Jurkat, Clone E6-1 (cell line): Measurements from ENCODE around the gene ODAD4. TPM values are rescaled to one million over a fixed set of nuclear protein-coding genes. Genes with fewer than 3 reads are reported as not detected.

Source experiments
- DNase-seq: peaks from one replicate; pipeline ENCODE4 v3.0.0-alpha.2; 2011; ENCODE audit warnings: low read depth, low spot score
- H3K4me3 ChIP-seq: 2 replicates; pipeline ENCODE4 v1.5.1; 2011; ENCODE audit warnings: mild to moderate bottlenecking, low read length, control low read depth, moderate library complexity
- polyA plus RNA-seq: library from polyadenylated mRNA; unstranded; fragments of >200 nt; gene quantifications from one replicate; pipeline ENCODE4 v1.2.1, GENCODE V29; 2012; ENCODE audit warnings: missing spikeins; ENCODE audit not compliant: insufficient read length, insufficient read depth

The ODAD4 gene
- 1.5 TPM for polyA plus RNA-seq

- peak; percentile 94 for DNase-seq
- H3K4me3 ChIP-seq: peak within 1 kb of the TSS; percentile 87
These were observed at the start of gene ODAD4 for GRCh38 chr17:41930009-41930832. Gene ODAD4, plus strand, starts transcription at chr17:41930617. Its CDS starts 107 bp downstream, at chr17:41930724.

GRCh38 chr17:41882756-41883155, 47.7 kb upstream of the ODAD4 start:
- no peak overlapping the region for H3K4me3 ChIP-seq
- DNase-seq: no peak

- no peak for DNase-seq
- no peak overlapping the region for H3K4me3 ChIP-seq
These were observed 44.7 kb upstream of the ODAD4 start for GRCh38 chr17:41885733-41886132.

GRCh38 chr17:41888332-41888965, 42.0 kb upstream of the ODAD4 start:
- no peak overlapping the region for H3K4me3 ChIP-seq
- DNase-seq: no peak

GRCh38 chr17:41891135-41892020, 39.0 kb upstream of the ODAD4 start:
- DNase-seq: no peak
- H3K4me3 ChIP-seq: no peak overlapping the region

- DNase-seq: no peak
- H3K4me3 ChIP-seq: no peak overlapping the region
These were observed 38.4 kb upstream of the ODAD4 start for GRCh38 chr17:41892021-41892376.

GRCh38 chr17:41893384-41893783, 37.0 kb upstream of the ODAD4 start:
- no peak for DNase-seq
- H3K4me3 ChIP-seq: no peak overlapping the region

GRCh38 chr17:41894791-41895331, 35.6 kb upstream of the ODAD4 start:
- H3K4me3 ChIP-seq: no peak overlapping the region
- no peak for DNase-seq

- DNase-seq: no peak
- no peak overlapping the region for H3K4me3 ChIP-seq
These were observed 34.8 kb upstream of the ODAD4 start for GRCh38 chr17:41895617-41896016.

- no peak for DNase-seq
- H3K4me3 ChIP-seq: no peak overlapping the region
These were observed 33.7 kb upstream of the ODAD4 start for GRCh38 chr17:41896726-41897125.

GRCh38 chr17:41901646-41902045, 28.8 kb upstream of the ODAD4 start:
- DNase-seq: no peak
- H3K4me3 ChIP-seq: no peak overlapping the region

- DNase-seq: no peak
- no peak overlapping the region for H3K4me3 ChIP-seq
These were observed 26.1 kb upstream of the ODAD4 start for GRCh38 chr17:41904242-41904841.

GRCh38 chr17:41905172-41905571, 25.2 kb upstream of the ODAD4 start:
- no peak for DNase-seq
- no peak overlapping the region for H3K4me3 ChIP-seq

- DNase-seq: no peak
- no peak overlapping the region for H3K4me3 ChIP-seq
These were observed 23.8 kb upstream of the ODAD4 start for GRCh38 chr17:41906465-41907184.

- DNase-seq: no peak
- no peak overlapping the region for H3K4me3 ChIP-seq
These were observed 23.2 kb upstream of the ODAD4 start for GRCh38 chr17:41907185-41907556.

GRCh38 chr17:41907633-41908539, 22.5 kb upstream of the ODAD4 start:
- H3K4me3 ChIP-seq: no peak overlapping the region
- DNase-seq: no peak

- DNase-seq: no peak
- H3K4me3 ChIP-seq: no peak overlapping the region
These were observed 21.3 kb upstream of the ODAD4 start for GRCh38 chr17:41909088-41909487.
